HG02885 (cell line): ENCODE data around the gene QRICH2.
A peak's percentile ranks its signal among the peaks of the same experiment; 100 is the strongest.
"Not testable (repeated sequence)": the region's sequence is repeated elsewhere in the genome, so short reads cannot be mapped to it uniquely, and the experiment has no call there.

ENCODE experiments used
- ATAC-seq: cut with Tn5 transposase; IDR thresholded peaks from one replicate; pipeline ENCODE4 v1.9.1; 2021; ENCODE audit warnings: mild to moderate bottlenecking; ENCODE audit not compliant: unreplicated experiment, poor library complexity

QRICH2 gene

GRCh38 chr17:76252040-76252954, 55.8 kb downstream of the QRICH2 start:
- ATAC-seq, result no peak

- ATAC-seq, result no peak
Observed at GRCh38 chr17:76251478-76252039, 56.5 kb downstream of the QRICH2 start.

- no peak for ATAC-seq
Observed at GRCh38 chr17:76250141-76250540, 57.9 kb downstream of the QRICH2 start.

GRCh38 chr17:76248013-76248782, 59.9 kb downstream of the QRICH2 start:
- no peak for ATAC-seq

- ATAC-seq, result no peak
Observed at GRCh38 chr17:76247304-76247703, 60.8 kb downstream of the QRICH2 start.

- ATAC-seq, result peak; percentile 96
Observed at GRCh38 chr17:76246080-76247066, 61.7 kb downstream of the QRICH2 start.

- not testable (repeated sequence) for ATAC-seq
Observed at GRCh38 chr17:76244721-76245120, 63.4 kb downstream of the QRICH2 start.

GRCh38 chr17:76243826-76244679, 64.0 kb downstream of the QRICH2 start:
- no peak for ATAC-seq

- no peak for ATAC-seq
Observed at GRCh38 chr17:76241691-76242255, 66.3 kb downstream of the QRICH2 start.

GRCh38 chr17:76241204-76241538, 66.9 kb downstream of the QRICH2 start:
- ATAC-seq, result no peak

- ATAC-seq, result peak; percentile 59
Observed at GRCh38 chr17:76240461-76241203, 67.4 kb downstream of the QRICH2 start, which contains the start of gene RNF157. Gene RNF157, minus strand, starts transcription at chr17:76240493. Its CDS starts 253 bp downstream, at chr17:76240240.

- peak; percentile 9 for ATAC-seq
Observed at GRCh38 chr17:76239538-76240274, 68.4 kb downstream of the QRICH2 start.

GRCh38 chr17:76238847-76239537, 69.1 kb downstream of the QRICH2 start:
- no peak for ATAC-seq

- no peak for ATAC-seq
Observed at GRCh38 chr17:76237859-76238313, 70.2 kb downstream of the QRICH2 start.

- ATAC-seq, result no peak
Observed at GRCh38 chr17:76236603-76237002, 71.5 kb downstream of the QRICH2 start.

- no peak for ATAC-seq
Observed at GRCh38 chr17:76235883-76236282, 72.2 kb downstream of the QRICH2 start.

GRCh38 chr17:76234354-76234679, 73.8 kb downstream of the QRICH2 start:
- no peak for ATAC-seq
